Coronary artery (tissue), 2 donors: ENCODE measurements around the gene NME3.

Source experiments
- DNase-seq: peaks from one replicate; pipeline ENCODE4 v3.0.0-alpha.2; 2017; ENCODE audit warnings: low spot score
- H3K27ac ChIP-seq, 2 donors: fragments of 200-600 bp; sonication (generic); one replicate each; pipeline ENCODE4 v1.5.1; 2016 to 2019
- H3K4me3 ChIP-seq: fragments of 200-600 bp; sonication (generic); 2 replicates; pipeline ENCODE4 v1.5.1; 2016; ENCODE audit warnings: mild to moderate bottlenecking, moderate library complexity
- TF ChIP-seq, protein P1 (sequence below): fragments of 200-600 bp; sonication (generic); IDR thresholded peaks from one replicate; pipeline ENCODE4 v1.5.1; 2019; ENCODE audit warnings: antibody characterized with exemption

Gene NME3

DNA sequence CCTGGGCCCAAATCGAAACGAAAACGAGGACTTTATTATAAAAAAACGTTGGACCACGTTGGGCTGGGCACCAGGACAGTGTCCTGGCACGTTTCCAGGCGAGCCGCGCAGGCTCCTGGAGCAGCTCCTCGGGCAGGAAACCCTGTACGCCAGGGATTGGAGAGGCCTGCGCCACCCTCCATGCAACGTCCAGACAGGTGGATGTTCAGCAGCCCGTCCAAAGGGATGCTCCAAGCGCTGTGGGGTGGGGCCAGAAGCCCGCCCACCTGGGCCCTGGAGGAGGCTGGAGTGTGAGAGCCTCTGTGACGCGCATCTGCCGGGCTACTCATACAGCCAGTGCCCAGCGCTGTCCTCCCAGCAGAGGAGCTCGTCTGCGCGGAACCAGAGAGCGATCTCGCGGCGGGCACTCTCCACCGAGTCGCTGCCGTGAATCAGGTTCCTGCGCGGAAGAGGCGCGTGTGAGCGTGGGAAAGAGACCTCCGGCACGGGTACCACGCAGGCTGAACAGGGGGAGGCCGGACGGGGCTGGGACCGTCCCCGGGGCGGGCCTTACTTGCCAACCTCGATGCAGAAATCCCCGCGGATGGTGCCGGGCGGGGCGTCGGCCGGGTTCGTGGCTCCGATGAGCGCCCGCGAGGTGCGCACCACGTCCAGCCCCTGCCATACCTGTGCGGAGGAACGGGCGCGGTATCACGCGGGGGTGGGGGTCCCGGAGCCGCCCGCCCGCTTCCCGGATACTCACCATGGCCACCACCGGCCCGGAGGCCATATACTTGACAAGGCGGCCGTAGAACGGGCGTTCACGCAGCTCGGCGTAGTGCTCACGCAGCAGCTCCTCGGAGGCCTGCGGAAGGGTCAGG, 785 bp downstream of the NME3 start:
- no peak for DNase-seq
- peak overlapping the region; percentile 82 to 91 for H3K27ac ChIP-seq
- TF ChIP-seq, protein P1, sequence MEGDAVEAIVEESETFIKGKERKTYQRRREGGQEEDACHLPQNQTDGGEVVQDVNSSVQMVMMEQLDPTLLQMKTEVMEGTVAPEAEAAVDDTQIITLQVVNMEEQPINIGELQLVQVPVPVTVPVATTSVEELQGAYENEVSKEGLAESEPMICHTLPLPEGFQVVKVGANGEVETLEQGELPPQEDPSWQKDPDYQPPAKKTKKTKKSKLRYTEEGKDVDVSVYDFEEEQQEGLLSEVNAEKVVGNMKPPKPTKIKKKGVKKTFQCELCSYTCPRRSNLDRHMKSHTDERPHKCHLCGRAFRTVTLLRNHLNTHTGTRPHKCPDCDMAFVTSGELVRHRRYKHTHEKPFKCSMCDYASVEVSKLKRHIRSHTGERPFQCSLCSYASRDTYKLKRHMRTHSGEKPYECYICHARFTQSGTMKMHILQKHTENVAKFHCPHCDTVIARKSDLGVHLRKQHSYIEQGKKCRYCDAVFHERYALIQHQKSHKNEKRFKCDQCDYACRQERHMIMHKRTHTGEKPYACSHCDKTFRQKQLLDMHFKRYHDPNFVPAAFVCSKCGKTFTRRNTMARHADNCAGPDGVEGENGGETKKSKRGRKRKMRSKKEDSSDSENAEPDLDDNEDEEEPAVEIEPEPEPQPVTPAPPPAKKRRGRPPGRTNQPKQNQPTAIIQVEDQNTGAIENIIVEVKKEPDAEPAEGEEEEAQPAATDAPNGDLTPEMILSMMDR: no peak
- peak overlapping the region; percentile 98 for H3K4me3 ChIP-seq

DNA sequence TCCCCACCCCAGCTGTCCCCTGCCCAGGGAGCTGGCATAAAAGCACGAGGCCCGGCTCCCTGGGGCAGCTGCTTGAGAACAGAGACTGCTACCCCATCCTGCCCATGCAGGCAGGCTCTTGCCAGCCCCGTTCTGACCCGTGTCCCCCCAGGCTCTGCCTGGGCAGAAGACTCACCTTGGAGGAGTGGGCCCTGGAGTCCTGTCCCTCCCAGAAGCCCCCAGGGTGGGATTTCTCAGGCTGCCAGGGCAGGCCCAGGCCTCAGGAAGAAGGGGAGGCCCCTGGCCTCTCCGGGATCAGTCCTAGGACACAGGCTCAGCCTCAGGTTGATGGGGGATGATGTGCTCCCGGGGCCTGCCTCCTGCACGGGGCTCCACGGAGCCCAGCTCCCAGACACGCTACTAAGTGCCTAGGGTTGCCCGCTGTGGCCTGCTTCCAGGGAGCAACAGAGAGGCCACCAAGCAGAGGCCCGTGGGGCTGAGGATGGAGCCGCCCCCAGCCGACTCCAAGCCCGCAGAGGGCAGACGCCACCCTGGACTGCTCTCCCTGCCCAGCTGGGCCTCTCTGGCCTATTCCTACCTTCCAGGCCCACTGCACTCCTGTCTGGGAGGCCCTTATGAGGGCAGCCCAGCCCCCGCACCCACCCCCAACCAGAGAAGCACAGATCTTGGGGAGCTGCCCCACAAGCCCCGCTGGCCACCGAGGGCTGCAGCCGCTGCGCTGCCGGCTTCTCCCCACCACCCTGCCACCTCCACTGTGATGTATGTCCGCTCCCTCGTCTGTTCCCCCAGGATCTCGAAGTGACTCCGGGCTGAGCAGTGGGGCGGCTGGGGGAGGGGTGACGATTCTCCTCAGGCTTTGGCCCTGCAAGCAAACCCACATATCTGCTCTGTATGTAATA, 1.7 kb downstream of the NME3 start:
- TF ChIP-seq, protein P1: no peak
- peak overlapping the region; percentile 98 for H3K4me3 ChIP-seq
- peak overlapping the region; percentile 82 to 91 for H3K27ac ChIP-seq
- DNase-seq: no peak

- Histone ChIP-seq H3K4me3 (no peak overlapping the region), H3K27ac (no peak overlapping the region)
- TF ChIP-seq, protein P1: no peak
- no peak for DNase-seq
Measured at GRCh38 chr16:1768767-1769401, 2.5 kb downstream of the NME3 start.

GRCh38 chr16:1768061-1768766, 3.1 kb downstream of the NME3 start:
- Histone ChIP-seq H3K4me3 (no peak overlapping the region), H3K27ac (no peak overlapping the region)
- DNase-seq: no peak
- TF ChIP-seq, protein P1: no peak

GRCh38 chr16:1767116-1767994, 4.0 kb downstream of the NME3 start:
- H3K4me3 ChIP-seq: no peak overlapping the region
- TF ChIP-seq, protein P1: no peak
- no peak for DNase-seq
- no peak overlapping the region for H3K27ac ChIP-seq

DNA sequence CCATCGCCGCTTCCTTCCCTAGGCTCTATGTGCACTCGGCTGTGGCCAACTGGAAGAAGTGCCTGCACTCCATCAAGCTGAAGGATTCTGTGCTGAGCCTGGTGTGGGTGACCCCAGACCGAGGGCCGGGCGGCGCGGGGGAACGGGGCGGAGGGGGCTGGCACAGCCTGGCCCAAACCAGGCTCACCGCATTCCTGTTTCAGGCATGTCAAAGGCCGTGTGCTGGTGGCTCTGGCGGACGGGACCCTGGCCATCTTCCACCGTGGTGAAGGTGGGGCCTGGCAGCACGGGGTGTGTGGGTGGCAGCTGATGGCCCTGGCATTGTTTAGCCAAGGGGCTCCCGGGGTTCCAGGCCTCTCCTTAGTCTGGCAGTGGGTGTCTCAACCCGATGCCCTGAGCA, 4.6 kb downstream of the NME3 start:
- no peak overlapping the region for H3K4me3 ChIP-seq
- H3K27ac ChIP-seq: no peak overlapping the region

More for the DNA sequence above, 4.6 kb downstream of the NME3 start:
- no peak for DNase-seq
- TF ChIP-seq, protein P1: no peak
